NCI-H526 (cell line): Measurements from ENCODE around the gene PCDH1.
"Not testable (repeated sequence)": the region's sequence is repeated elsewhere in the genome, so short reads cannot be mapped to it uniquely, and the experiment has no call there.

Experiments used
- DNase-seq, 2 experiments: peaks; one replicate each; lab custom pipeline; 2025; lab: John Stamatoyannopoulos, UW

The PCDH1 gene

DNA sequence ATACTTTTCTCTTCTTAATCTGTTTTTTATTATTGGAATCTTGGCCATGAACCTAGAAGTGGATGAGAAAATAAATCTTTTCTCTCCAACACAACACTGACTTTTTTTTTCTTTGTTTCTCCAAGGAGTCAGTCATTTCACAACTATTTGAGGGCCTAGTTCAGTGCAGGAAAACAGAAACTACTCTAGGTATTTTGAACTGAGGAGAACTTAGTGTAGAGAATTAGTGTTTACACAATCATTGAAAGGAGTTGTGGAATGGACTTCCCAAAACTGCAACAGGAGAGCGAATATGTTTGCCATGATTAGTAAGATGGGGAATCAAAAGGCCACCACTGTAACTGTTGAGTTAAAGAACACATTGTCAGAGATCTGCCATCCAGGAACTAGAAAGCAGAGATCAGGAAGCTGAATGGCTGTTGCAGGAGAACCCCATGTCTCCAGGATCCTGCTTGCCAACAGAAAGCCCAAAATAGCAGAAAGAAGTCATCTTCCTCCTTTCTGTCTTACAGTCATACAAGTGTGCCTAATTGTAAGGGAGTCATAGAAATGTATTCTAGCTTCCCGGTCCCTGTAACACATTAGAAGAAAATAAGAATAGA, 20.3 kb upstream of the PCDH1 start:
- no peak for DNase-seq

DNA sequence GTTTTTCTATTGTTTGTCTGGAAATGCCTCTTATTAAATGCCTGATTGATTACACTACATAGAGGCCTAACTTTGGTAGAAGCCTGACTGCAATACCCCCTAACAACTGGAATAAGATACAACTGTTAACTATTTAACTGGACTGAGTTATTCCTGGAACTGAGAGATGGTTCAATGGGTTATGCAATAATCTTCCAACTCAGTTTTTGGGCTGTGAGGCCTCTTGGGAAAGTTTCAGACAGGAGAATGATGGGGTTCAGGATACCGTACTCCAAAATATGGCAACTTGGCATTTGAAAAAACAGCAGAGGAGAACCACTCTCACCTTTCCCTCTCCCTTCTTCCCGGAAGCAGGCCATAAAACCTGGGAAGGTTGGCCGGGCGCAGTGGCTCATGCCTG, 19.2 kb upstream of the PCDH1 start:
- no peak for DNase-seq

DNA sequence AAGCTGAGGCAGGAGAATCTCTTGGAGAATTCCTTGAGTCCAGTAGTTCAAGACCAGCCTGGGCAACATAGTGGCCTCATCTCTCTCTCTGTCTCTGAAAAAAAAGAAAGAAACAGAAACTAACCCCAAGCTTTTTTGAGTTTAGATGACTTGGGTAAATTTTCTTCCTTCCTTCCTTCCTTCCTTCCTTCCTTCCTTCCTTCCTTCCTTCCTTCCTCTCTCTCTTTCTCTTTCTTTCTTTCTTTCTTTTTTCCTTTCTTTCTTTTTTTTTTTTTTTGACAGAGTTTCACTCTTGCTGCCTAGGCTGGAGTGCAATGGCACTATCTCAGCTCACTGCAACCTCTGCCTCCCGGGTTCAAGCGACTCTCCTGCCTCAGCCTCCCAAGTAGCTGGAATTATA, 12.2 kb upstream of the PCDH1 start:
- not testable (repeated sequence) for DNase-seq

DNA sequence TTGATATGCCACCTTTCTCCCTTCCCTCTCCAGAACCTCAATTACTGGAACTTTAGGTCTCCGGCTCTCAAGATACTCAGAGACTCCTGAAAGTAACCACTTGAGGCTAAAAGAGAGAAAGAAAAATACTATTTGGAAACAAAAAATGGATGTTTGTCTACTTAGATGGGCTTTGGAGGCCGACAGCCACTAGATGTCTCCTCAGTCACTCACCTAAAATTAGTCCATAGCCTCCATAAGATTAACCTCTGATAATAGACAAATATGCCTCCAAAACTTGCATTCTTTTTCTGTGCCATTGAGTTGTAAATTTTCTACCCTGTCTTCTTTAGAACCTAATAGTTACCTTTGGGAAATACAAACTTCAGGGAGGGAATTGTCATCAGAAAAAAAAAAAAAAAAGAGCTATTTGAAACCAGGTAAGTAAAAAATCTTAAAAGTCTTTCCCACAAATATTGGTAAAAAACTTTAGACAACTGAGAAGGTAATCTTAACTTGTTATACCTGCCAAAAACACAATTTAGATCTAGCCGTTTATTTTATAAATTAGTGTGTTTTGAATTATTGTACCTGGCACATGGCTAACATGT, 11.2 kb upstream of the PCDH1 start:
- peak in 1 of 2 experiments; percentile 23 for DNase-seq

DNA sequence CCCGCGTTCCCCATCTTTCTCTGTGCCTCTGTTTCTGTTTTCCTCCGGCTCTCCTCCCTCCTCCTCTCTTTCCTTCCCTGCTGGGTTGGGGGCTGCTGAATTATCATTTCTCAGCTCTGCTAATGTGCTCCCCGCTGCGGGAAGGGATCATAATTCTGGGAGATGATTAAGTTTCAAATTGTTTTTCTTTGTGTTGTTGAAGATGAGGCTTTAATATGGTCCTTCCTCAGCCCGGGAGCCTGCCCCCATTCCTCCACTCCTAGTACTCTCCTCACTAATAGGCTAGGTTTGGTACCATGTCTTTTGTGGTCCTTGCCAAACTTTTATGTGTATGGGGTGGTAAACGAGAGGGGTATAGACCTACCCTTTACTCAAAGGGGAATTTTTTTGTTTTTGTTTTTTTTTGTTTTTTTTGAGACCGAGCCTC, 5.7 kb upstream of the PCDH1 start:
- DNase-seq = no peak

DNA sequence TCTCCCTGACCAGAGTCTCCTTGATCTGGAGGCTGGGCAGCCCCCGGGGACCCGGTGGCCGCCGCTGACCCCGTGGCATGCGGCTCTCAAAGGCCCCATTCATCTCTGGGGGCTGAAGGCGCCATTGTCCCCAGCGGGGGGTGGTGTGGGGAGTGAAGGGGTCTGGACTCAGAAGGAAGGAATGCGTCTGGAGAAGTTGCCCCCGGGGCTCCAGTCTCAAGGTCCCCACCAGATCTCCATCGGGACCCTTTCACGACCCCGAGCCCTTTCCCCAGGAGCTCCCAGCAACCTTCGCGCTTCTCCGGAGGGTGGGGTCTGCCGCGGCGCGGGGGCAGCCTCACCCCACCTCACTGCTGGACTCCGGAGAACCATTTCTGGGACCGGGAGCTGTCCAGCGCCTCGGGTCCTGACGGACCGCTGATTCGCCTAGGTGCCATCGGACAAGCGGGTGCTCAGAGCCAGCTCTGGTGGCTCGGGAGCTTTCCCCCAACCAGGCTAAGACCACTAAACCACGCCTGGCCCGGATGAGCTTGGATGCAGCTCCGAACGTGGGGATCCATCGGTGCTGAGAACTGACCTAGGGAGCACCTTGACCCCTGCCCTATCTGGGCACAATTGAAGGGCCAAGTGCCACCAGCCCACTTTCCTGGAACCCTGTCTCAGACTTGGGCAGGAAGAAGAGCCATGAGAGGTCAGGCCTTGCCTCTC, 5.1 kb upstream of the PCDH1 start:
- no peak for DNase-seq

DNA sequence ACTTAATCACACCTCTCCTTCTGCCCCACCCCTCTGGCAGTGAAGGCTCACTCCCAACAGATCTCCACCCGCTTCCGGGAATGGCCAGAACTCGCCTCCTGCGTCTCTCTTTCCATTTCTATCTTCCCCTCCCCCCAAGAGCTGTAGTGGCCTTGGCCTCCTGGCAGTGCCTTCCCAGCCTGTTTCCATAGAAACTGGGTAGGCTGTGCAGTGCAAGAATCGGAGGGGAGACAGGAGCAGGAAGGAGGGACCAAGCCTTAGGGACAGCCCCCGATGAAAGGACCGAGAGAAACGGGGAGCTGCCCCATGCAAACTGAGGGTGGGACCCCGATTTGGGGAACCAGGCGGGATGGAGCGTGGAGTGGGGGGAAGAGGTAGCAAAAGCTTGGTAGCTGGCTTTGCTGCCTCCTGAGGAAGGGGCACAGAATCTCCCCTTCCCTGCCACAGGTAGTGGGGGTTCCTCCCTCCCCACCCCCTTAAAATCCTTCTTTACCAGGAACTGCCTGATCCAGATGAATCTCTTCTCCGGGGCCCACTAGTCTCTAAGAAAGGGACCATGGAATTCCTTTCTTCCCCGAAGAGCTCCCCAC, 4.5 kb upstream of the PCDH1 start:
- peak in 1 of 2 experiments; percentile 10 for DNase-seq

DNA sequence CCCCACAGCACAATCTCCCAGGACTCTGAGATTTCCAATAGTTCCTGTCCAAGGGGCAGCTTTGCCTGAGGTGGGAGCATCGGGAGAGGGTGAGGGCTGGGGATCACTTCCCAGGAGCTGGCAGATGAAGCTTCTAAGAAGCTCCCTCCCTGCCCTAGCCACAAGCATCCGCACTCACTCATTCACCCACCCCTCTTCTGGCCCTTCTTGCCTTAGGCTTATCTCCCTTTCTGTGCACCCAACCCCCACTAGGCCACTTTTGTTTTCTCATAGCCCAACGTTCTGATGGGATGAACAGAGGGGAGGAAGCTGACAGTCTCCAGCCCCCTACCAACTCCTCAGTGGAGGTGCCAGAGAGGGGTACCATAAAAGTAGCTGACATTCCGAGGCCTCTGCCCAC, 3.7 kb upstream of the PCDH1 start:
- DNase-seq = no peak

DNA sequence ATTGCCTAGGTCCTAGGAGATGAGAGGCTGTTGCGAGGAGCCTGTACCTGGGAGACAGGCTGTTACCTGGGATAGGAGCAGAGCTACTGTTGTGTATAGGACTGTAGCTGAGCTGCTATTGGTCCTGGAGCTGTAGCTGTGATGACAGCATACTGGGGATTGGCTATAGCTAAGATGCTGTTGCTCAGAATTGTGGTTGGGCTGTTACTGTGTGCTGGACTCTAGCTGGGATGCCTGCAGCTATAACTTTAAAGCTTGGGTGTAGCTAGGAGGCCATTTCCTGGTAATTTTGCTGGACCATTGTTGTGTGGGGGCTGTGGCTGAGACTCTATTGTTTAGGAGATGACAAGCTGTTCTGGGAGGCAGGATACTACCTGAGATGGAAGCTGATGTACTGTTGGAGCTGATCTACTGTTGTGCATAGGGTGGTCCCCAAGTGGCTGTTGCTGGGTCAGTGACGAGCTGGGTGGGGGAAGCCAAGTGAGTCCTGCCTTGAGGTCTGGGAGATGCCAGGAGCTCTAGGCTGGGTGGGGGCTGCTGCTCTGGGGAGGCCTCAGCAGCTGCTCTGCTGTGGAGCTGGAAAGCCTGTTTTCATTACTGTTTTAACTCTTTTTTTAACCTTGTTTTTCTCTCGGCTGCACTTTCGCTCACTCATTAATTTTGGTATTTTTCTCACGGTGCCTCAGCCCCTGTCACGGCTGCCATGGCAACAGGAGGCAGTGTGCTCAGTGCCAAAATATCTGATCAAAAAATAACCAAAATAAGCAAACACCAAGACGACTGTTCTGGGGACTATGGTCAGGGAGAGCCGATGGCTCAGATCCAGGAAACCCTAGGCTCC, 3.0 kb upstream of the PCDH1 start:
- DNase-seq = no peak

DNA sequence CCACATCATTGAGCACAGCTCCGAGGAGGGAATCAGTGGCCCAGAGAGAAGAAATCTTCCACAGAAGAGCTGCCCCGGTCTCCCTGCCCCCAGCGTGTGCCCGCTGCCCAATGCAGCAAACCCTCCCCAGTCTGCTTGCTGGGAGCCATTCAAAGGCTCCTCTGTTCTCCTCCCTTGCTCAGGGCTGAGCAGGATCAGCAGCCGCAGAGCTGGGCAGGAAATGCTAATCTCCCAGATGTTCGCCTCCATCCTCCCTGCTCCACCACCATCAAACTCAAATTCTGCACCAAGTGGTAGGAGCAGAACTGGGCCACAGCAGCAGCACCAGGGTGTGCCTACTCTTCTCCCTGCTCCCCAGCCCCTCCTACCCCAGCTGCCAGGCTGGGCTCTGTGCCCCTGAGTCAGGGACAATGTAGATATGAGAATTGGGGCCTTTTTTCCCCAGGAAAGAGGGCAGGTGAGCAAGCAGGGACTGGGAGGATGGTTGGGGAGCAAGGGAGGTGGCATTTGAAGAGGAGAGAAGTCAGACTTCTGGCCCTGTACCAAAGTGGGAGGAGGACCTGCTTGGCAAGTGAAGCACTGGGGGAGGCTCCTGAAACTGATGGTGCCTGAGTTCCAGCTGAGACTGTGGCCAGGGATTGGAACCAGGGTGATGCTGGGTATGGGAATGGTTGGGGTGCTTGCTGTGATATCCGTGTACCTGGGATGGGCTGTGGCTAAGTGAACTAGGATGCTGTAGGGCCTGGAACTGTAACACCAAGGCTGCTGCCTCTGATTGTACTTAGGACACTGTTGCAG, 1.9 kb upstream of the PCDH1 start:
- DNase-seq = no peak

DNA sequence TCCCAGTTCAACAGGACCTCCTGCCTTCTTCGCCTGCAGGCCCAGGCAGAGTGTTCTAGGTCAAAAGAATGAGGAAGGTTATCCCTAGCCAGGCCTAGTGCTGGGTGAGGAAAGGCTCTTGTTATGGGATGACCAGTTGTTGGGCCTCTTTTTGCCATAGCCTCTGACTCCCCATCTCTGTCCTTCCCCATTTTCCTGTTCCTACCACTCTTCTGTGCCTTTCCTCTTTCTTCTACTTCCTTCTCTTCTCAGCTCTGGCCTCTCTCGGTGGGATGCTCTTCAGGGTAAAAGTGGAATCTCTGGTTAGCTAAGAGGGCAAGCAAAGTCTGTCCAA, 1.2 kb upstream of the PCDH1 start:
- DNase-seq = no peak

DNA sequence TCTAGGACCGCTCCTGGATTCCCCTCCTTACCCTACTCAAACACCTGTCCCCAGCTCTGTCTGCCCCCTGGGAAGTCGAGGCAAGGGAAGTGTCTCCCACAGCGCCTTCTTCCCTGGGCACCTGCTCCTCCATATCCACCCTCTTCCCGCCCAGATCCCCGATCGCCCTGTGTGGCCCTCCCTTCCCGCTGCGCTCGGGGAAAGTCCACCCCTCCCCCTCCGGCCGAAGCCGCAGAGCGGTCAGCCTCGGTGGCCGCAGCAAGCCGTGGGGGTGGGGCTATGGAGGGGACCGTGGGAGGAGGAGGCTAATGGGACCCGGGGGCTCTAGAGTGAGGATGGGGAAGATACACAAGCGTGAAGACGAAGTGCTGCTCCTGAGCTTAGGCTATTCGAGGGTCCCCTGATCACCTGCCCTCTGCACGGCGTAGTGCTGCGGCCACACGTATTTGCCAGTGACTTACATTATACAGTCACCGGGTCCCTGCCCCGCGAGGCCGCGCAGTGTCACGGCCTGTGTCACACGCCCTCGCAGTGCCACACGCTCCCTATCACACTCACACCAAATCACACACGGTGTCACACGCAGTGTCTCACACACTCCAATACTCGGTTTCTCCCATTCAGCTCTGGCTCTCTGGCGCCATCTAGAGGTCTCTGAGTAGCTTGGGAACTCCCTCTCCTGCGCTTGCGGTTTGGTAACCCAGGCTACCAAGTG, 658 bp upstream of the PCDH1 start:
- DNase-seq = peak; percentile 95 to 97

DNA sequence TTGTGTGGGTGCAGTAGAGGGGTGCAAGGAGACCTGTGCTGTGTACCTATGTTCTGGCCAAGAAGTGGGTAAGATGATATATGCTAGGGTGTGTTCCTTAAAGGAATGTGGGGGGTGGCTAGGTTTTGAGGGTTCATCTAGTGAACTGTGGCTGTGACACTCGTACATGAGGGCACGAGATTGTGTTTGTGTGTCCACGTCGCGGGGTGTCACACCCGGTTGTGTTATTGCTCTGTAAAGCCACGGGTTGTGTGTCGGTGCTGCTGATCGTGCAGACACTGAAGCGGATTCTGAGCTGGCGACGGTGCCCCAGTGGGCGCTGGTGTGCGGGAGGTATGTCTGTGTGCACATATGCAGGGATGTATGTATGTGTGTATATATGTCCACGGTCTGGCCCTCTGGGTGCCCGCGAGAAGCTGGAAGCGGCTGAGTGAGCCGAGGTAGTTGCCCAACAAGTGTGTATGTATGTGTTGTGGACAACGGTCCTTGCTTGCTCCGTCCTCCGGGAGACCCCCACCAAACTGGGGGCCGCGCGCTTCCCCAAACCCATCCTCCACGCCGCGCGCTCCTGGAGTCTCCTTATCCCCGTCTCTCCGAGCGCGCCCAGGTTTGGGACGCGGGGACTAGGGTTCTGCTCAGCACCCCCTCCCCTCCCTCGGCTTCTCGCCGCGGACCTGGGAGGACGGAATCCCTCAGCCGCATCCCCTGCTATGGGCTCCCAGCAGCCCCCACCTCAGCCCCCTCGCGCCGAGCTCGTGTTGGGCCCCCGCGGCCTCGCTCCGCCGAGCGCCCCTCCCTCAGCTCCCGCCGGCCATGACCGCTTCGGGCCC, 639 bp downstream of the PCDH1 start:
- DNase-seq = peak in 1 of 2 experiments; percentile 77

DNA sequence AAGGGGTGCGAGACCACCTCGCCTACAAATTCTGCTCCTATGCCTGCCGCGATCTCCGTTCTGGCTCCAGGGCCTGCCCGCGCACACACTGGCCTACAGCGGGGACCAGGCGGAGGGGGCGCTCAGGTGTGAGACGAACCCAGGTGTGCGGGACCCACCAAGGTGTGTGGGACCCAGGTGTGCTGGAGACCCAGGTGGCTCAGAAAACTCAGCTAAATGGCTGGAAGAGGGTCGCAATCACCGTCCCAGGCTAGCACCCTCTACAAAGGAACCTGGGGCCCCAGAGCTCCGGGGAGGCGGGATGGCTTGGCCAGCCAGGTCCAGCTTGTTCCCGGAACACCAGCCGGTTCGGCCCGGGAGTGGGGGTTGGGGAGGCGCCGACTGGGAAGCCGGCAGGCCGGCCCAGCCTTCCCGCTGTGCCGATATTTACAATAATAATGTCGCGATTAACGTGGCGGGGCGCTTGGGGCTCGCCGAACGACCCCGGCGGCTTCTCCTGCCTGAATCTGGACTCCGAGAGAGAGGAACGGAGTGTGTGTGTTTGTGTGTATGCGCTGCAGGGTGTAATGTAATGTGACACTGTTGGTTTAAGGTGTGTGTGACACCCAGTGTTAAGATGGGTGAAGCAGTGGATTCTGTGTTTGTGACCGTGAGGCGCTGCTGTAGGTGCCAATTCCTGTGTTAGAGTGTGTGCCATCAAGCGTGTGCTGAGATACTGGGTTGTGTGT, 1.4 kb downstream of the PCDH1 start:
- peak; percentile 54 to 71 for DNase-seq

DNA sequence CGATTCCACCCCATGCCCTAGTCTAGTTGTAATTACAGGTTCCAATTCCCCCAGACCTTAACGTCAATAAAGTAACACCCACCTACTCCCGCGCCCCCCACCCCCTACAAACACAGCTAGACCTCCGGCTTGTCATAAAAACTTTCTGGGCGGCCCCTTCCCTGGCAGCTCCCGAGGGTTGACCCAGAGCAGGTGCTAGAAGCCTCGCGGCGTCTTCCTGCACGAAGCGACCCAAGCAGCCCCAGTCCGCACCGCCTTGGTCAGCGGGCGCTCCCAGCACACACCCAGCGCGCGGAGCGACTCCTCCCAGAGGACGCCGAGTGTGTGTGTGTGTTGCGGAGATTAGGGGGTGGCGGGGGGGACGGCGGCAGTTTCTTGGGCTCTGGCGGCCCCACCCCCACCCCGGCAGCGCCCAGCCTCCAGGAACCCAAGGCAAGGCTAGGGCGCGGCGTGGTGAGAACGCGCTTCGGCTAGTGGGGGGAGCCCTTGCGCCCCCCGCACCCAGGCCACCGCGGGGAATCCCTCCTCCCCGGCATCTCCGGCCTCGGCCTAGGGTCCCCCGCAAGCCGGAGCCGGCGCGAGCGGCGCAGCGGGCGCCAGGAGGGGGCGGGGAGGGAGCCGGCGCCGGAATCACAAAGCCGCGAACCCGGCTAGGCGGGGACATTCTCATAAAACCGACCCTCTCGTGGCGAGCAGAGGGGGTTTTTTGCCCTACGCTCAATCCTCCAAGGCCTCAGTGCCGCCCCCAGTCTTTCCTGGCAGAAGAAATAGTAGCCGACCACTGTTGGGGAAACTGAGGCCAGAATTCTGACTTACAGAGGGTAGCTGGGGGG, 2.2 kb downstream of the PCDH1 start:
- peak in 1 of 2 experiments; percentile 84 for DNase-seq

DNA sequence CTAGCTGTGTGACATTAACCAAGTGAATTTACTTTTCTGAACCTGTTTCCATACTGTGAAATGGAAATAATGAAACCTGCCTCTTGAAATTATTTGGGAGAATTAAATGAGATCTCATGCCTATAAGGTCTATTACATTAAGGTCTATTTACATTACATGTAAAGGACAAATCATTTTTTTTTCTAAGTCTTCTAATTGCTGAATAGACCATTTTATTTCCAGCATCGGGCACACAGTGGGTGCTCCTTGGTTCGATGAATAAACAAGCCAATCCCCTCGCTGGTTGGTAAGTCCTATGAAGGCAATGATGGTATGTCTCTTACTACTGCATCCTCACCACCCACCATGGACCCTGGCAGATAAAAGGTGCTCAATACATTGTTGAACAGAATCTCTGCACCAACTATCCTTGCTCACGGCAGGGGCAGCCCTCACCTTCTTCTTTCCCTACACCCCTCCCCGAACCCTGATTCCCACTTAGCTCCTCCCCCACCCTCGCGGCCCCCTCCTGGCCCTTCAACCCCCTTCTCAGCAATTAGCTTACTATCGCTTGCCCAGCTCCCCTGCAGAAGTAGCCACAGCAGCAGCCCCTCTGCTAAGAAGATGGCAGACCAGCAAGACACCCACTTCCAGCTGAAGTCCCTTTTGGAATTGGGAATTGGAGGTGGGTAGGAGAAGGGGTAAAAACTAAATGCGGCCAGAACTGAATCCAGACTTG, 3.0 kb downstream of the PCDH1 start:
- peak in 1 of 2 experiments; percentile 64 for DNase-seq

DNA sequence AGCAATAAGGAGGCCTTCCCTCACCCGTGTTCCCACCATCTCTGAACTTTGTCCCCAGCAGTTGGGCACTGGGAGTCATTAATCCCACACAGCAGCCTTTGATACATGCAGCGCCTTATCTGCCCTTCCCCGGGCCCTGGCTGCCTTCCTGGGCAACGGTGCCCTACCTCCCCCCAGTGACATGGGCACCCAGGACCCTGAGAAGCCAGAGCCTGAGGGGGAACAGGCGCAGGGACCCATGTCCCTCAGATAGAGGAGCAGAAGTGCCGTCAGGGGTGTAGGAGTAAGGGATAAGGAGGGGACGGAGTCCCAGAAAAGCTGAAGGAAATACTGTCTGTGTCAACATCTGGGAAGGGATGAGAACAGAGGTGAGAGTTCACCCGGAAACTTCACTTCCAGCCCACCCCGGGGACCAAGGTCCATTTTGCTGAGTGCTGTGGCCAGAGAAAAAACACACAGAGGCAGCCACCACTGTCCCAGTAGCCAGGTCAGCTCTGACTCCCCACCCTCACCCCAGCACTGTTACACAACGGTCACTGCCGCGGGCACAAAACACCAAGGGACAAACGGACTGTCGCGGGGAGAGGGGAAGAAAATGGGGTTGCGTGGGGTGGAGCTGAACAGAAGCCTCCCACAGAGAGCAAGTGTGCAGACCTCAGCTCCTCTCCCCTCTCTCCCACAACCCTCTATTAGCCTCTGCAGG, 3.8 kb downstream of the PCDH1 start:
- peak in 1 of 2 experiments; percentile 60 for DNase-seq
